HepG2 (cell line): ENCODE results near the gene COL5A1. TPM values are rescaled to one million over a fixed set of nuclear protein-coding genes. Genes with fewer than 3 reads are reported as not detected.

Experiments used
- HNF4G ChIP-seq, 2 experiments: sonication (generic) in 1 of 2; formaldehyde crosslinking in 1 of 2; IDR thresholded peaks; 2 replicates each; pipeline versions ENCODE4 v1.4.0 to v1.6.1; 2011 to 2020; ENCODE audit warnings: borderline replicate concordance in 2 of 2, low read depth in 2 of 2, mild to moderate bottlenecking in 2 of 2, low read length in 1 of 2, missing genetic modification reagents in 1 of 2, moderate library complexity in 1 of 2
- SYNCRIP ChIP-seq: fragments of 200-400 bp; formaldehyde crosslinking; IDR thresholded peaks from 2 replicates; pipeline ENCODE4 v1.6.1; 2018; ENCODE audit warnings: mild to moderate bottlenecking, low read depth, low read length; ENCODE audit not compliant: insufficient read depth
- ZBTB38 ChIP-seq: sonication (generic); formaldehyde crosslinking; IDR thresholded peaks from 2 replicates; pipeline ENCODE4 v1.5.1; 2020; ENCODE audit warnings: mild to moderate bottlenecking, missing genetic modification reagents
- ZFYVE20 ChIP-seq: sonication (generic); formaldehyde crosslinking; IDR thresholded peaks from 2 replicates; pipeline ENCODE4 v1.8.0; 2023; ENCODE audit warnings: low read depth, mild to moderate bottlenecking, moderate library complexity, missing genetic modification reagents, borderline replicate concordance
- ZMYM3 ChIP-seq: sonication (generic); formaldehyde crosslinking; IDR thresholded peaks from 2 replicates; pipeline ENCODE4 v1.5.1; 2020; ENCODE audit warnings: mild to moderate bottlenecking, missing genetic modification reagents
- ZNF660 ChIP-seq: sonication (generic); formaldehyde crosslinking; IDR thresholded peaks from 2 replicates; pipeline ENCODE4 v1.5.1; 2020; ENCODE audit warnings: mild to moderate bottlenecking, low read depth, missing genetic modification reagents, borderline replicate concordance
- ZNF670 ChIP-seq: sonication (generic); formaldehyde crosslinking; IDR thresholded peaks from 2 replicates; pipeline ENCODE4 v1.8.0; 2022; ENCODE audit warnings: mild to moderate bottlenecking, missing genetic modification reagents, borderline replicate concordance
- ZNF841 ChIP-seq: sonication (generic); formaldehyde crosslinking; IDR thresholded peaks from 2 replicates; pipeline ENCODE4 v1.8.1; 2023; ENCODE audit warnings: missing genetic modification reagents, borderline replicate concordance
- ZSCAN22 ChIP-seq: sonication (generic); formaldehyde crosslinking; IDR thresholded peaks from 2 replicates; pipeline ENCODE4 v1.4.0; 2020; ENCODE audit warnings: mild to moderate bottlenecking, missing genetic modification reagents
- polyA plus RNA-seq, 8 experiments: library from polyadenylated mRNA; depleted of rRNA in 3 of 8; stranded (reverse) in 7 of 8; unstranded in 1 of 8; fragments of >200 nt; fragmentation: Illumina TruSeq in 4 of 8; extraction: Trizol in 4 of 8; gene quantifications; 2 replicates each; pipeline versions ENCODE4 v1.2.1 to v1.2.3, GENCODE V29; 2011 to 2016; ENCODE audit warnings: low read depth in 4 of 8, missing spikeins in 1 of 8, mixed read lengths in 1 of 8; ENCODE audit not compliant: insufficient read depth in 1 of 8
- total RNA-seq, 5 experiments: library from RNA; depleted of rRNA; stranded (reverse); fragments of >200 nt; fragmentation: Illumina TruSeq; extraction: Trizol; gene quantifications; 2 replicates each; pipeline ENCODE4 v1.2.3, GENCODE V29; 2016; ENCODE audit warnings: low read depth in 1 of 5
- TF ChIP-seq, protein P1 (sequence below): sonication (generic); formaldehyde crosslinking; IDR thresholded peaks from 2 replicates; pipeline ENCODE4 v1.4.0; 2020; ENCODE audit warnings: low read depth, missing genetic modification reagents
- TF ChIP-seq, protein P2 (sequence below): sonication (generic); formaldehyde crosslinking; IDR thresholded peaks from 2 replicates; pipeline ENCODE4 v1.5.1; 2020; ENCODE audit warnings: missing genetic modification reagents, mild to moderate bottlenecking, borderline replicate concordance
- TF ChIP-seq, protein P3 (sequence below): sonication (generic); formaldehyde crosslinking; IDR thresholded peaks from 2 replicates; pipeline ENCODE4 v1.4.0; 2020; ENCODE audit warnings: missing genetic modification reagents, borderline replicate concordance
- TF ChIP-seq, protein P4 (sequence below): sonication (generic); formaldehyde crosslinking; conservative IDR thresholded peaks from 2 replicates; pipeline ENCODE4 v1.4.0; 2020; ENCODE audit warnings: missing genetic modification reagents
- TF ChIP-seq, protein P5 (sequence below): sonication (generic); formaldehyde crosslinking; IDR thresholded peaks from 2 replicates; pipeline ENCODE4 v1.4.0; 2020; ENCODE audit warnings: missing genetic modification reagents, borderline replicate concordance
- TF ChIP-seq, protein P6 (sequence below): IDR thresholded peaks from 2 replicates; pipeline ENCODE4 v1.6.1; 2016; ENCODE audit warnings: low read depth, borderline replicate concordance

The COL5A1 gene
- total and polyA plus RNA-seq, 2 of the 13 experiments (the other 11 are each of a cell fraction or from before 2014, with no cell fraction given): not detected

DNA sequence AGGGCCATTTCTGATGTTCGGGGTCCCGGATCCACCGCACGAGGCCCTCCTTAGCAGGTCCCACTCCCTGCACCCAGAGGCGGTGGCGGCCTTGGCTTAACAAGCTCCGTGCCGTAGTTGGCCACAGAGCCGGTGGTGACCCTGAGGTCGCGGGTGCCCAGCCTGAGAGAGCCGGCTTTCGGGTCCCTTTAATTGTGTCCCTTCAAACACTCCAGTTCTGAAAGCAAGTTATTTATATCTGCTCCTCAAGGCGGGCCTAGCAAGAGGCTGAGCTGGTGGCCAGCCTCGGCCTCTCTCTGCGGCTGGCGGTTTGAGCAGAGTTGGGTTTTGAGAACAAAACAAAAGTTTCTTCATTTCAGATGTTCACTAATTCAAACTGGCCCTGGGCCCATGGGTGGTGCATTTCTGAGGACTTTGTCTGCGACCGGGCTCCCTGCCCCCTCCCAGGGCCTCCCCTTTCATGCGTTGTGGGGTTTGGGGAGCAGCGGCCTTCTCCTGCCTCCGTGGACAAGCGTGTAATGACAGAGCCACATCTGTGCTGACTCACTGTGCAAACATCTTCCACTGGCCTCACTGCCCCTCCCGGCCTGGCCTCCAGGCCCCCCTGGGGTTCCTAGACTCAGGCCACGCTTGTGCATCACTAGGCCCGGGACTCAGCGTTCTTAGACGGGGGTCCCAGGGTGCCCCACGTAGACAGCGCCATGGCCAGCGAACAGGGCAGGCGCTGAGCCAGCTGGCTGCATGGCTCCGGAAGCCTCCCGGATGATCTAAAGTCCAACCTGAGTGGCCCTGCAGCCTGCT lies 49.4 kb upstream of the COL5A1 start (continued):
- TF ChIP-seq, protein P1, sequence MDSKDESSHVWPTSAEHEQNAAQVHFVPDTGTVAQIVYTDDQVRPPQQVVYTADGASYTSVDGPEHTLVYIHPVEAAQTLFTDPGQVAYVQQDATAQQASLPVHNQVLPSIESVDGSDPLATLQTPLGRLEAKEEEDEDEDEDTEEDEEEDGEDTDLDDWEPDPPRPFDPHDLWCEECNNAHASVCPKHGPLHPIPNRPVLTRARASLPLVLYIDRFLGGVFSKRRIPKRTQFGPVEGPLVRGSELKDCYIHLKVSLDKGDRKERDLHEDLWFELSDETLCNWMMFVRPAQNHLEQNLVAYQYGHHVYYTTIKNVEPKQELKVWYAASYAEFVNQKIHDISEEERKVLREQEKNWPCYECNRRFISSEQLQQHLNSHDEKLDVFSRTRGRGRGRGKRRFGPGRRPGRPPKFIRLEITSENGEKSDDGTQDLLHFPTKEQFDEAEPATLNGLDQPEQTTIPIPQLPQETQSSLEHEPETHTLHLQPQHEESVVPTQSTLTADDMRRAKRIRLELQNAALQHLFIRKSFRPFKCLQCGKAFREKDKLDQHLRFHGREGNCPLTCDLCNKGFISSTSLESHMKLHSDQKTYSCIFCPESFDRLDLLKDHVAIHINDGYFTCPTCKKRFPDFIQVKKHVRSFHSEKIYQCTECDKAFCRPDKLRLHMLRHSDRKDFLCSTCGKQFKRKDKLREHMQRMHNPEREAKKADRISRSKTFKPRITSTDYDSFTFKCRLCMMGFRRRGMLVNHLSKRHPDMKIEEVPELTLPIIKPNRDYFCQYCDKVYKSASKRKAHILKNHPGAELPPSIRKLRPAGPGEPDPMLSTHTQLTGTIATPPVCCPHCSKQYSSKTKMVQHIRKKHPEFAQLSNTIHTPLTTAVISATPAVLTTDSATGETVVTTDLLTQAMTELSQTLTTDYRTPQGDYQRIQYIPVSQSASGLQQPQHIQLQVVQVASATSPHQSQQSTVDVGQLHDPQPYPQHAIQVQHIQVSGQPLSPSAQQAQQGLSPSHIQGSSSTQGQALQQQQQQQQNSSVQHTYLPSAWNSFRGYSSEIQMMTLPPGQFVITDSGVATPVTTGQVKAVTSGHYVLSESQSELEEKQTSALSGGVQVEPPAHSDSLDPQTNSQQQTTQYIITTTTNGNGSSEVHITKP (CRISPR knock-in tag): no peak
- TF ChIP-seq ZSCAN22 (CRISPR knock-in tag) (no peak), ZNF670 (CRISPR knock-in tag) (no peak), ZNF660 (no peak), ZBTB38 (CRISPR knock-in tag) (no peak), SYNCRIP (no peak), ZFYVE20 (CRISPR knock-in tag) (no peak), ZMYM3 (CRISPR knock-in tag) (peak; percentile 59; the same call in 1 of the 2 replicates), ZNF841 (CRISPR knock-in tag) (no peak), HNF4G (IDR thresholded peaks at IDR 0.05; ENCODE audit: borderline replicate concordance, low read depth, low read length) (no peak), HNF4G (CRISPR knock-in tag; IDR thresholded peaks at IDR 0.05; ENCODE audit: borderline replicate concordance, low read depth) (peak; percentile 18; the same call in 1 of the 2 replicates)
- TF ChIP-seq, protein P2, sequence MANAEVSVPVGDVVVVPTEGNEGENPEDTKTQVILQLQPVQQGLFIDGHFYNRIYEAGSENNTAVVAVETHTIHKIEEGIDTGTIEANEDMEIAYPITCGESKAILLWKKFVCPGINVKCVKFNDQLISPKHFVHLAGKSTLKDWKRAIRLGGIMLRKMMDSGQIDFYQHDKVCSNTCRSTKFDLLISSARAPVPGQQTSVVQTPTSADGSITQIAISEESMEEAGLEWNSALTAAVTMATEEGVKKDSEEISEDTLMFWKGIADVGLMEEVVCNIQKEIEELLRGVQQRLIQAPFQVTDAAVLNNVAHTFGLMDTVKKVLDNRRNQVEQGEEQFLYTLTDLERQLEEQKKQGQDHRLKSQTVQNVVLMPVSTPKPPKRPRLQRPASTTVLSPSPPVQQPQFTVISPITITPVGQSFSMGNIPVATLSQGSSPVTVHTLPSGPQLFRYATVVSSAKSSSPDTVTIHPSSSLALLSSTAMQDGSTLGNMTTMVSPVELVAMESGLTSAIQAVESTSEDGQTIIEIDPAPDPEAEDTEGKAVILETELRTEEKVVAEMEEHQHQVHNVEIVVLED: no peak
- TF ChIP-seq, protein P3, sequence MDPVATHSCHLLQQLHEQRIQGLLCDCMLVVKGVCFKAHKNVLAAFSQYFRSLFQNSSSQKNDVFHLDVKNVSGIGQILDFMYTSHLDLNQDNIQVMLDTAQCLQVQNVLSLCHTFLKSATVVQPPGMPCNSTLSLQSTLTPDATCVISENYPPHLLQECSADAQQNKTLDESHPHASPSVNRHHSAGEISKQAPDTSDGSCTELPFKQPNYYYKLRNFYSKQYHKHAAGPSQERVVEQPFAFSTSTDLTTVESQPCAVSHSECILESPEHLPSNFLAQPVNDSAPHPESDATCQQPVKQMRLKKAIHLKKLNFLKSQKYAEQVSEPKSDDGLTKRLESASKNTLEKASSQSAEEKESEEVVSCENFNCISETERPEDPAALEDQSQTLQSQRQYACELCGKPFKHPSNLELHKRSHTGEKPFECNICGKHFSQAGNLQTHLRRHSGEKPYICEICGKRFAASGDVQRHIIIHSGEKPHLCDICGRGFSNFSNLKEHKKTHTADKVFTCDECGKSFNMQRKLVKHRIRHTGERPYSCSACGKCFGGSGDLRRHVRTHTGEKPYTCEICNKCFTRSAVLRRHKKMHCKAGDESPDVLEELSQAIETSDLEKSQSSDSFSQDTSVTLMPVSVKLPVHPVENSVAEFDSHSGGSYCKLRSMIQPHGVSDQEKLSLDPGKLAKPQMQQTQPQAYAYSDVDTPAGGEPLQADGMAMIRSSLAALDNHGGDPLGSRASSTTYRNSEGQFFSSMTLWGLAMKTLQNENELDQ (CRISPR knock-in tag): no peak
- TF ChIP-seq, protein P4, sequence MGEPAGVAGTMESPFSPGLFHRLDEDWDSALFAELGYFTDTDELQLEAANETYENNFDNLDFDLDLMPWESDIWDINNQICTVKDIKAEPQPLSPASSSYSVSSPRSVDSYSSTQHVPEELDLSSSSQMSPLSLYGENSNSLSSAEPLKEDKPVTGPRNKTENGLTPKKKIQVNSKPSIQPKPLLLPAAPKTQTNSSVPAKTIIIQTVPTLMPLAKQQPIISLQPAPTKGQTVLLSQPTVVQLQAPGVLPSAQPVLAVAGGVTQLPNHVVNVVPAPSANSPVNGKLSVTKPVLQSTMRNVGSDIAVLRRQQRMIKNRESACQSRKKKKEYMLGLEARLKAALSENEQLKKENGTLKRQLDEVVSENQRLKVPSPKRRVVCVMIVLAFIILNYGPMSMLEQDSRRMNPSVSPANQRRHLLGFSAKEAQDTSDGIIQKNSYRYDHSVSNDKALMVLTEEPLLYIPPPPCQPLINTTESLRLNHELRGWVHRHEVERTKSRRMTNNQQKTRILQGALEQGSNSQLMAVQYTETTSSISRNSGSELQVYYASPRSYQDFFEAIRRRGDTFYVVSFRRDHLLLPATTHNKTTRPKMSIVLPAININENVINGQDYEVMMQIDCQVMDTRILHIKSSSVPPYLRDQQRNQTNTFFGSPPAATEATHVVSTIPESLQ: no peak
- TF ChIP-seq, protein P5, sequence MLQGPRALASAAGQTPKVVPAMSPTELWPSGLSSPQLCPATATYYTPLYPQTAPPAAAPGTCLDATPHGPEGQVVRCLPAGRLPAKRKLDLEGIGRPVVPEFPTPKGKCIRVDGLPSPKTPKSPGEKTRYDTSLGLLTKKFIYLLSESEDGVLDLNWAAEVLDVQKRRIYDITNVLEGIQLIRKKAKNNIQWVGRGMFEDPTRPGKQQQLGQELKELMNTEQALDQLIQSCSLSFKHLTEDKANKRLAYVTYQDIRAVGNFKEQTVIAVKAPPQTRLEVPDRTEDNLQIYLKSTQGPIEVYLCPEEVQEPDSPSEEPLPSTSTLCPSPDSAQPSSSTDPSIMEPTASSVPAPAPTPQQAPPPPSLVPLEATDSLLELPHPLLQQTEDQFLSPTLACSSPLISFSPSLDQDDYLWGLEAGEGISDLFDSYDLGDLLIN (CRISPR knock-in tag): no peak
- TF ChIP-seq, protein P6, sequence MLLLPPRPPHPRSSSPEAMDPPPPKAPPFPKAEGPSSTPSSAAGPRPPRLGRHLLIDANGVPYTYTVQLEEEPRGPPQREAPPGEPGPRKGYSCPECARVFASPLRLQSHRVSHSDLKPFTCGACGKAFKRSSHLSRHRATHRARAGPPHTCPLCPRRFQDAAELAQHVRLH (CRISPR knock-in tag): peak; percentile 33; the same call in 1 of the 2 replicates
